Fibroblast of pulmonary artery (primary cell): Measurements from ENCODE around the gene COL2A1.
A peak's percentile ranks its signal among the peaks of the same experiment; 100 is the strongest.

ENCODE experiments used
- DNase-seq: peaks from one replicate; pipeline ENCODE4 v3.0.0-alpha.2; 2010; ENCODE audit warnings: low read depth
- H3K4me3 ChIP-seq: replicated peaks from 2 replicates; pipeline ENCODE4 v1.5.1; 2011; ENCODE audit warnings: low read depth, mild to moderate bottlenecking, control low read depth, low read length, moderate library complexity
- CTCF ChIP-seq: IDR thresholded peaks from 2 replicates; pipeline ENCODE4 v1.5.1; 2011; ENCODE audit warnings: mild to moderate bottlenecking, control low read depth, low read length, inconsistent platforms; ENCODE audit errors: missing control alignments

COL2A1 gene

GRCh38 chr12:47970843-47971242 is 33.4 kb downstream of the COL2A1 start:
- H3K4me3 ChIP-seq, result no peak overlapping the region
- no peak for DNase-seq
- no peak for TF ChIP-seq CTCF

GRCh38 chr12:47969845-47970244 is 34.4 kb downstream of the COL2A1 start:
- H3K4me3 ChIP-seq, result no peak overlapping the region
- TF ChIP-seq CTCF, result no peak
- no peak for DNase-seq

DNA sequence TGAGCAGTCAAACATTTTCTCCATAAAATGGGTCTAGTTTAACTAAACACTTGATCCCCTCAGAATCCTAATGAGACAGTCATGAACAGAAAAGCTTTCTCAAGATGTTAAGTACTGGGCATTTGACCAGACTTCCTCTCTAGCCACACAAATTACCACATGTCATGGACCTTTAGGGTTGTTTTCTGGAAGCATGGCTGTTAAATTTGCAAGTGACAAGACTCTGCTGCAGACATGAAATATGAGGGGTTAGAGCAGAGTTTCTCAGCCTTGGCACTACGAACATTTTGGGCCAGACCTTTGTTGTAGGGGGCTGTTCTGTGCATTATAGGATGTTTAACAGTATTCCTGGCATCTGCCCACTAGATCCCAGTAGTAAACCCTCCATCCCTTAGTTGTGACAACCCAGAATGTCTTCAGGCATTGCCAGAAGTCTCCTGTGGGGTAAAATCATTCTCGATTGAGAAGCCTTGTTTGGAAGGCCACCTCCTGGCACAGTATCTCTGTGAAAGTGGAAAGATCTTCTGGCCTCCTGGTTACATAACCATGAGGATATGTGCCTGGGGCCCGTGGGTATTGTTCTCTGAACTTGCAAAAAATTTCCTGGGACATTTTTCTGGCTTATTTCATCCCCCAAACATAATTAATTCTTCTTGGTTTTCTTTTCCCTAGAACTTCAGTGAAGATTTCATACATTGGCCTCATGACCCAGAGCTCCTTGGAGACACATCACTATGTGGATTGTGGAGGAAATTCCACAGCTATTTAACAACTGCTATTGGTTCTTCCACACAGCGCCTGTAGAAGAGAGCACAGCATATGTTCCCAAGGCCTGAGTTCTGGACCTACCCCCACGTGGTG is 36.6 kb downstream of the COL2A1 start:
- DNase-seq, result peak; percentile 58
- no peak overlapping the region for H3K4me3 ChIP-seq
- TF ChIP-seq CTCF, result no peak

DNA sequence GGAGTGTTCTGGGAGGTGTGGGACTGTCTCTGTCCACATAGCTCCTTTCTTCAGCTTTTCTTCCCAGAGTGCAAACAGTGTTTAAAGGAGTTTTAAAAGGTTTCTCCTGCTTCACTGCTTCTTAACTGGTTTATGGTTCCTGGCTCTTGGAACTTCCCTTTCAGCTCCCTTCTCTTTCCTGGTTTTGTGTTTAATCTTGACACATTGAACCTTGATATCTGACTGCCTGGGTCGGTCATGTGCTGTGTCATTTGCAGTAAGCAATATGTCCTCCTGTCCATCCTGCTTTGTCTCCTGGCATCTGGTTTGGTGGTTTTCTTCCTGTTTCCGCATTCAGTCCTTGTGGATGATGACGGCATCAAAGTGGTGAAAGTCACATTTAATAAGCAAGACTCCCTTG is 38.7 kb downstream of the COL2A1 start:
- no peak for TF ChIP-seq CTCF
- DNase-seq, result no peak

DNA sequence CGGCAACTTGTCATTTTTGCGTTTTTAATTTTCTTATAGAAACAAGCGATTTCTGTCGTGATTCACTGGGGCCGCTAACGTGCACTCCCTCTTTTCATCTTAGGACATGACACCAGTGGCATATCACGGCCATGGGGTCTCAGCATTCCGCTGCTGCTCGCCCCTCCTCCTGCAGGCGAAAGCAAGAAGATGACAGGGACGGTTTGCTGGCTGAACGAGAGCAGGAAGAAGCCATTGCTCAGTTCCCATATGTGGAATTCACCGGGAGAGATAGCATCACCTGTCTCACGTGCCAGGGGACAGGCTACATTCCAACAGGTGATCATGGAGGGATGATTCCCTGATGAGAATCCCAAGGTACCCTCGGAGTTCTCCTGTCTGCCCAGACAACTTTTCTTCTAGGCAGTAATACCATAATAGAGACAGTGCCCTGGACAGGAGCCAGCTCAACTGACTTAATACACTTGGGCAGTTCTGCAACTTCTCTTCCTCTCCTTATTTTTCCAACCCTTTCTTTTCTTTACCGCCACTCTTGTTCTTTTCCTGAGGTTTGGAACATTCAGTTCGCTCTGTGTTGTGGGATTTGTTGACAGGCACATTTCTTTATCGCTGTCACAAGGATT is 40.1 kb downstream of the COL2A1 start:
- peak overlapping the region; percentile 88 for H3K4me3 ChIP-seq
- DNase-seq, result no peak
- no peak for TF ChIP-seq CTCF

More for the DNA sequence above, 38.7 kb downstream of the COL2A1 start:
- H3K4me3 ChIP-seq, result no peak overlapping the region

- TF ChIP-seq CTCF, result peak; percentile 91
- H3K4me3 ChIP-seq, result peak within 1 kb of the TSS; percentile 88
- peak; percentile 91 for DNase-seq
Measured at GRCh38 chr12:47963340-47964040, 40.8 kb downstream of the COL2A1 start, which contains the start of gene TMEM106C. Gene TMEM106C (plus strand): TSS chr12:47963596. CDS start chr12:47964237, 641 bp downstream.
